ENCODE results near the gene HYAL2. TPM values are rescaled to one million over a fixed set of nuclear protein-coding genes. Genes with fewer than 3 reads are reported as not detected.

The HYAL2 gene
- total and polyA plus RNA-seq, 9 of the 15 experiments (the other 6 are each of a cell fraction or from before 2014, with no cell fraction given): 0.36 to 22.7 (median 11.4) TPM; not detected in 1

- TF ChIP-seq CTCF (IDR thresholded peaks at IDR 0.05 in 2 of 3, conservative IDR thresholded peaks at IDR 0.05 in 1 of 3; ENCODE audit: insufficient read depth in 2 of 3, low read depth in 1 of 3, low read length in 3 of 3): 0 out of 6 replicates have a peak, but pooled peaks of 1 of the 3 experiments have one; percentile 30
- TF ChIP-seq ZNF699 (CRISPR knock-in tag; IDR thresholded peaks at IDR 0.05; ENCODE audit: insufficient replicate concordance): no peak
- TF ChIP-seq ZZZ3 (IDR thresholded peaks at IDR 0.05): no peak
- TF ChIP-seq NR1H2 (CRISPR knock-in tag; IDR thresholded peaks at IDR 0.05): no peak
- peak; percentile 6 for TF ChIP-seq PRDM10 (IDR thresholded peaks at IDR 0.05; ENCODE audit: partially characterized antibody)
- no peak for TF ChIP-seq NUFIP1 (IDR thresholded peaks at IDR 0.05; ENCODE audit: partially characterized antibody)
- TF ChIP-seq GATAD2B (IDR thresholded peaks at IDR 0.05; ENCODE audit: borderline replicate concordance): no peak
- TF ChIP-seq EP300 (IDR thresholded peaks at IDR 0.05; ENCODE audit: low read length): peak; percentile 43
Observed at GRCh38 chr3:50297896-50298725, 24.4 kb downstream of the HYAL2 start (continued).
